GM10266 (cell line): Measurements from ENCODE around the gene CCR5.

Experiments
- DNase-seq: peaks from one replicate; pipeline ENCODE4 v3.0.0; 2012; ENCODE audit errors: extremely low spot score
- TF ChIP-seq, protein P1 (sequence below): IDR thresholded peaks from 2 replicates; pipeline ENCODE4 v1.5.1; 2012; ENCODE audit warnings: mild to moderate bottlenecking, low read depth; ENCODE audit not compliant: control insufficient read depth, insufficient read depth; ENCODE audit errors: missing control alignments

CCR5 gene

DNA sequence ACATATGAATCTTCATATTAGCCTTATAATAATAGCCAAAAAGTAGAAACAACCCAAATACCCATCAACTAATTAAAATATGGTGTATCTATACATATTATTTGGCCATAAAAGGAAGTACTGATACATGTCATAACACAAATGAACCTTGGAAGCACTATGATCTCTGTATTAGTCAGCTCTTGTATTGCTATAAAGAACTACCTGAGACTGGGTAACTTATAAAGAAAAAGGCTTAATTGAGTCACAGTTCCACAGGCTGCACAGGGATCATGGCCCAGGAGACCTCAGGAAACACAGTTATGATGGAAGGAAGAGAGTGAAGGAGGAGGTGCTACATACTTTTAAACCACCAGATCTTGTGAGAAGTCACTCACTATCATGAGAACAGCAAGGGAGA, 32.8 kb upstream of the CCR5 start:
- TF ChIP-seq, protein P1, sequence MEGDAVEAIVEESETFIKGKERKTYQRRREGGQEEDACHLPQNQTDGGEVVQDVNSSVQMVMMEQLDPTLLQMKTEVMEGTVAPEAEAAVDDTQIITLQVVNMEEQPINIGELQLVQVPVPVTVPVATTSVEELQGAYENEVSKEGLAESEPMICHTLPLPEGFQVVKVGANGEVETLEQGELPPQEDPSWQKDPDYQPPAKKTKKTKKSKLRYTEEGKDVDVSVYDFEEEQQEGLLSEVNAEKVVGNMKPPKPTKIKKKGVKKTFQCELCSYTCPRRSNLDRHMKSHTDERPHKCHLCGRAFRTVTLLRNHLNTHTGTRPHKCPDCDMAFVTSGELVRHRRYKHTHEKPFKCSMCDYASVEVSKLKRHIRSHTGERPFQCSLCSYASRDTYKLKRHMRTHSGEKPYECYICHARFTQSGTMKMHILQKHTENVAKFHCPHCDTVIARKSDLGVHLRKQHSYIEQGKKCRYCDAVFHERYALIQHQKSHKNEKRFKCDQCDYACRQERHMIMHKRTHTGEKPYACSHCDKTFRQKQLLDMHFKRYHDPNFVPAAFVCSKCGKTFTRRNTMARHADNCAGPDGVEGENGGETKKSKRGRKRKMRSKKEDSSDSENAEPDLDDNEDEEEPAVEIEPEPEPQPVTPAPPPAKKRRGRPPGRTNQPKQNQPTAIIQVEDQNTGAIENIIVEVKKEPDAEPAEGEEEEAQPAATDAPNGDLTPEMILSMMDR = no peak
- no peak for DNase-seq

DNA sequence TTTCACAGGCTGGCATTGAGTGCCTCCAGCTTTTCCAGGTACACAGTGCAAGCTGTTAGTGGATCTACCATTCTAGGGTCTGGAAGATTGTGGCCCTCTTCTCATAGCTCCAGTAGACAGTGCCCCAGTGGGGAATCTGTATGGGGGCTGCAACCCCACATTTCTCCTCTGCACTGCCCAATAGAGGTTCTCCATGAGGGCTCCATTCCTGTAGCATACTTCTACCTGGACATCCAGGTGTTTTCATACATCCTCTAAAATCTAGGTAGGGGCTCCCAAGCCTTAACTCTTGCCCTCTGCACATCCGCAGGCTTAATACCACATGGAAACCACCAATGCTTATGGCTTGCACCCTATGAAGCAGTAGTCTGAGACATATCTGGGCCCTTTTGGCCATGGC, 31.9 kb upstream of the CCR5 start:
- TF ChIP-seq, protein P1 = no peak
- DNase-seq = no peak

DNA sequence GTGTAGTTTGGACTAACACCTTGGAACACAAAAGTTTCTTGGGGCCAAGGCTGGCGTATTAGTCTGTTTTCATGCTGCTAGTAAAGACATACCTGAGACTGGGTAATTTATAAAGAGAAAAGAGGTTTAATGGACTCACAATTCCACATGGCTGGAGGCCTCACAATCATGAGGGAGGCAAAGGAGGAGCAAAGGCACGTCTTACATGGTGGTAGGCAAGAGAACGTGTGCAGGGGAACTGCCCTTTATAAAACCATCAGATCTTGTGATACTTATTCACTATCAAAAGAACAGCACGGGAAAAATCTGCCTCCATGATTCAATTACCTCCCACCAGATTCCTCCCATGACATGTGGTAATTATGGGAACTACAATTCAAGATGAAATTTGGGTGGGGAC, 26.3 kb upstream of the CCR5 start:
- no peak for DNase-seq

DNA sequence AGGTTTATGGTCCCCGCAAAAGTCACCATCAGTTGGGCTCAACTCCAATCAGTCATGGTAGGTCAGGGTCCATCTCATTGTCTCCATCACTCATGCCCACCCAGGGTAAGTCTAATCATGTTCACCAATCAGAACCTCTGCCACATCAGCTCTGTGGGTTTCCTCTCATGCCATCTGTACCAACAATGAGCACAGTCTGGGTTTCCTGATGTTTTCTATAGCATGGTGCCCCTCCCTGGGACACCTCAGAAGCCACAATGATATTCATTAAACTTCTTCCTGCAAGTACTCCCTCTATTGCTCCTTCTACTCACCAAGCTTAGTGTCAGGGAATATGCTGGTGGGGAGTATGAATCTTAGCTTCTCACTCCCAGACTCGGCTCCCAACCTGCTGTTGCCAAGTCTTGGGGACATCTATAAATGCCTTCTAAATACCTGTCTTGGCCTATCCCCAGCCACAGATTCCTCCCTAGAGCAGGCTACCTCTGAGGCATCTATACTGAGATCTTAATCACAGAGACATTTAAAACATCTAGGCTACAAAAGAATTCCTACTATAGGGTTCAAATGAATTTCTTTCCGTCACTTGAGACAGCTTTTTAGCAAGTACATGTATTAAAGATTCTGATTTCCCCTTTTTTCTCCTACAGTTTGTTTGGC, 21.8 kb upstream of the CCR5 start:
- TF ChIP-seq, protein P1 = no peak

More for the DNA sequence above, 26.3 kb upstream of the CCR5 start:
- TF ChIP-seq, protein P1 = no peak

DNA sequence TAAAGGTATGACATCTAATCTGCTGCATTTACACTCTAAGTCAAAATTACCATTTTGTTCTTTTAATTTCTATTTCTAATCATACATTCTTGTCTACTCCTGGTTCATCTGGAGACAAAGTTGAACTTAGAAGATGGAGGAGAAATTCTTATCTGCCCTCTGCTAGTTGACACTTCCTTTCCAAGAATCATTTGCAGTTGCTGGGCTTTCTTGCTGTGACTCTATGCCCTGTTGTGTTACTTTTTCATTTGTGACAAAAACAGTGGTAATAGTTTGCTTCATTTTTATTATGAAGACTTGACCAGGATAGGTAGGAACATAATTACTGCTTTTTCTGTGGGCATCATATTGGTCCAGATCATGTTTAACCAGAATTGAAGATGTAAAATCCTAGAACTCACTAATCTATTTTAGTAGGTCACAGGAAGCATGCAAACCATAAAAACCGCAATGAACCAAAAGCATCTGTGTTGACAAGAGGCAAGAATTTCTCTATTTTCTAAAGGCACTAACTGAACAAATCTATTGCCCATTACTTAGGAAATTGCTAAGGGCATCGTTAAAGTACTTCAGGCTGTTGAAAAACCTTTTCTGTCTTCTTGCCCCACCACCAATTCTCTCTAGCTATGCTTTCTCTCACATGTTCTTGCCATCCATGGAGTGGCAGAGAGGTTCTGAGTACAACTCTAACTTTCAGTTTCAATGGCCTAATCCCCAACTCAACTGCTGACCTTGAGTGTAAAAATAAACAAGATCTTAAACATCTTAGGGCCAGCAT, 21.1 kb upstream of the CCR5 start:
- no peak for DNase-seq
- TF ChIP-seq, protein P1 = no peak

More for the DNA sequence above, 21.8 kb upstream of the CCR5 start:
- no peak for DNase-seq

DNA sequence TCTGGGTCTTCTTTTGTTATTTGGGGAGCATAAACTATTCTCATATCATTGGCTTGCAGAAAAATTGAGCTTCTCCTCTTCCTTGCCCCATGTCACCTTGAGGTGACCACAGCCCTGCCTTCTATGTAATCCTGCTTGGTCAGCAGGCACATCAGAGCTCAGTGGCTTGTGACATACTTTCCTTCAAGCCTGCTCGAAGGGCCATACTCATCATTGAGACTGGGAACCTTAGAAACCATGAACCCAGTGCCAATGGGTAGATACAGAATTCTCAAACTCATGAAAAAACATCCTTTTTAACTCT, 20.5 kb upstream of the CCR5 start:
- no peak for DNase-seq
- TF ChIP-seq, protein P1 = no peak

DNA sequence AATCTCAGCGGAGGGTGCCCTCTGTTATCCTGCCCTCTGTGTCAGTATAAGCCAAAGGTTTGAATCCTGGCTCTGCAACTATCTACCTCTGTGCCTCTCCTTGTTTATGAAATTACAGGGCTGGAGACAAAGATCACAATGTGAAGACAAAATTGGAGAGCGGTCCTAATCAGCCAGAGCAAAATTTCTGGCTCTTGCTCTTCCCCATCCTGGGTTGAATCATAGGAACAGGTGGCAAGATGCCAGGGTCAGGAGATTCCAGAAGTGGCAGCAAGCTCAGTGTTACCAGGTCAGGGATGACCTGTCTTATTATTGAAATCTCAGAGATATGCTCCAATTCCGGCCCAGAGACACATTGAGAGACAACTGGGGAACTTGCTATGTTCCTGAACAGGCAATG, 19.1 kb upstream of the CCR5 start:
- no peak for DNase-seq
- TF ChIP-seq, protein P1 = no peak
